Osteoblast (primary cell): ENCODE results near the gene SMAD5. TPM values are rescaled to one million over a fixed set of nuclear protein-coding genes. Genes with fewer than 3 reads are reported as not detected.

Source experiments
- DNase-seq: peaks from one replicate; pipeline ENCODE4 v3.0.0; 2011; ENCODE audit warnings: low spot score, mixed read lengths; ENCODE audit not compliant: insufficient read length; ENCODE audit errors: missing footprints
- H2AFZ ChIP-seq: 2 replicates; pipeline ENCODE4 v1.6.0; 2011; ENCODE audit warnings: mild to moderate bottlenecking, low read length
- H3K27ac ChIP-seq: 2 replicates; pipeline ENCODE4 v1.5.1; 2011; ENCODE audit warnings: mild to moderate bottlenecking, low read depth, low read length, moderate library complexity
- H3K27me3 ChIP-seq: 2 replicates; pipeline ENCODE4 v1.6.0; 2012; ENCODE audit warnings: mild to moderate bottlenecking, control low read depth, inconsistent platforms, low read length, moderate library complexity; ENCODE audit not compliant: insufficient read depth
- H3K36me3 ChIP-seq: 2 replicates; pipeline ENCODE4 v1.5.1; 2011; ENCODE audit warnings: mild to moderate bottlenecking, low read length, control low read depth, moderate library complexity; ENCODE audit not compliant: insufficient read depth
- H3K4me1 ChIP-seq: 2 replicates; pipeline ENCODE4 v1.5.1; 2011; ENCODE audit warnings: mild to moderate bottlenecking, low read length, control low read depth, moderate library complexity; ENCODE audit not compliant: insufficient read depth
- H3K4me2 ChIP-seq: 2 replicates; pipeline ENCODE4 v1.6.0; 2011; ENCODE audit warnings: mild to moderate bottlenecking, low read length; ENCODE audit not compliant: insufficient read depth
- H3K4me3 ChIP-seq: fragments of 200-600 bp; sonication (generic); 3 replicates; pipeline ENCODE4 v1.5.1; 2012; ENCODE audit warnings: mild to moderate bottlenecking, low read length, inconsistent platforms; ENCODE audit not compliant: insufficient read depth
- H3K79me2 ChIP-seq: 2 replicates; pipeline ENCODE4 v1.6.0; 2012; ENCODE audit warnings: mild to moderate bottlenecking, low read length, control low read depth, inconsistent platforms; ENCODE audit not compliant: insufficient read depth
- H3K9me3 ChIP-seq: 2 replicates; pipeline ENCODE4 v1.5.1; 2011; ENCODE audit warnings: low read depth, low read length, control low read depth
- H4K20me1 ChIP-seq: 2 replicates; pipeline ENCODE4 v1.6.0; 2012; ENCODE audit warnings: mild to moderate bottlenecking, low read length, control low read depth; ENCODE audit not compliant: insufficient read depth
- CTCF ChIP-seq: IDR thresholded peaks from 2 replicates; pipeline ENCODE4 v1.5.1; 2011; ENCODE audit warnings: mild to moderate bottlenecking, low read depth, low read length, moderate library complexity; ENCODE audit errors: extremely low read depth
- total RNA-seq: library from RNA; depleted of rRNA; stranded (reverse); fragments of >200 nt; gene quantifications from 2 replicates; pipeline ENCODE4 v1.2.3, GENCODE V29; 2012

Gene SMAD5
- 58.6 and 61.6 TPM in 2 replicates for total RNA-seq

- H4K20me1 ChIP-seq: peaks cover 37% of the 10 kb centered on the region
- no peak for TF ChIP-seq CTCF
- no peaks in the 10 kb centered on the region for H3K36me3 ChIP-seq
- no peaks in the 10 kb centered on the region for H3K9me3 ChIP-seq
- H3K4me3 ChIP-seq: peak within 1 kb of the TSS; percentile 84
- H3K27me3 ChIP-seq: peaks cover 12% of the 10 kb centered on the region
- peak within 1 kb of the TSS; percentile 86 for H3K4me2 ChIP-seq
- DNase-seq: peak; percentile 99
- peaks cover 18% of the 10 kb centered on the region for H3K4me1 ChIP-seq
- H2AFZ ChIP-seq: peak within 1 kb of the TSS; percentile 92
- H3K27ac ChIP-seq: peak within 1 kb of the TSS; percentile 86
- H3K79me2 ChIP-seq: peaks cover 56% of the 10 kb centered on the region
Observed at GRCh38 chr5:136132557-136133221, at the start of gene SMAD5. SMAD5 (plus strand) TSS chr5:136132845; CDS start chr5:136153761, 20,916 bp downstream.

GRCh38 chr5:136084698-136085097 is 47.9 kb upstream of the SMAD5 start:
- no peaks in the 10 kb centered on the region for H3K27me3 ChIP-seq
- H3K4me3 ChIP-seq: no peak overlapping the region
- no peak overlapping the region for H3K27ac ChIP-seq
- peaks cover 13% of the 10 kb centered on the region for H3K4me1 ChIP-seq
- H3K36me3 ChIP-seq: no peaks in the 10 kb centered on the region
- DNase-seq: no peak
- no peak overlapping the region for H2AFZ ChIP-seq
- no peak for TF ChIP-seq CTCF
- H3K4me2 ChIP-seq: no peak overlapping the region
- no peaks in the 10 kb centered on the region for H3K79me2 ChIP-seq
- H4K20me1 ChIP-seq: no peaks in the 10 kb centered on the region
- no peaks in the 10 kb centered on the region for H3K9me3 ChIP-seq

GRCh38 chr5:136086783-136087566 is 45.7 kb upstream of the SMAD5 start:
- Histone ChIP-seq H3K36me3 (no peaks in the 10 kb centered on the region), H4K20me1 (no peaks in the 10 kb centered on the region), H3K27ac (no peak overlapping the region), H2AFZ (no peak overlapping the region), H3K4me3 (no peak overlapping the region), H3K79me2 (no peaks in the 10 kb centered on the region), H3K9me3 (no peaks in the 10 kb centered on the region), H3K4me1 (peaks cover 11% of the 10 kb centered on the region), H3K4me2 (no peak overlapping the region), H3K27me3 (no peaks in the 10 kb centered on the region)
- DNase-seq: no peak
- TF ChIP-seq CTCF: no peak
